Esophagus squamous epithelium (tissue), 5 donors: ENCODE data around the gene KRT17. TPM values are rescaled to one million over a fixed set of nuclear protein-coding genes. Genes with fewer than 3 reads are reported as not detected.
A peak's percentile ranks its signal among the peaks of the same experiment; 100 is the strongest.
"Not testable (repeated sequence)": the region's sequence is repeated elsewhere in the genome, so short reads cannot be mapped to it uniquely, and the experiment has no call there.

Source experiments
- DNase-seq: peaks from one replicate; lab custom pipeline; 2025; lab: John Stamatoyannopoulos, UW
- H3K27ac ChIP-seq, 4 donors: fragments of 200-600 bp; sonication (generic); one replicate each; pipeline ENCODE4 v1.5.1; 2016 to 2019; ENCODE audit warnings: mild to moderate bottlenecking in 1 of 4
- H3K27me3 ChIP-seq, 4 donors: fragments of 200-600 bp; sonication (generic); 1 replicate in 3 of 4; 2 replicates in 1 of 4; pipeline versions ENCODE4 v1.5.1 to v1.6.0; 2017 to 2021; ENCODE audit warnings: antibody characterized with exemption in 1 of 4
- H3K36me3 ChIP-seq, 3 donors: fragments of 200-600 bp; sonication (generic); one replicate each; pipeline ENCODE4 v1.5.1; 2016 to 2019
- H3K4me1 ChIP-seq, 3 donors: fragments of 200-600 bp; sonication (generic); one replicate each; pipeline ENCODE4 v1.5.1; 2017 to 2019
- H3K4me3 ChIP-seq, 4 donors: fragments of 200-600 bp; sonication (generic); 1 replicate in 3 of 4; 2 replicates in 1 of 4; pipeline ENCODE4 v1.5.1; 2016 to 2019; ENCODE audit warnings: mild to moderate bottlenecking in 2 of 4, moderate library complexity in 1 of 4
- H3K9me3 ChIP-seq, 3 donors: fragments of 200-600 bp; sonication (generic); one replicate each; pipeline ENCODE4 v1.5.1; 2016 to 2019
- POLR2A ChIP-seq, 4 donors: fragments of 450-650 bp; IDR thresholded peaks; one replicate each; pipeline ENCODE4 v1.6.1; 2017; ENCODE audit warnings: antibody characterized with exemption in 4 of 4, mild to moderate bottlenecking in 4 of 4, moderate library complexity in 3 of 4
- WGBS, 2 donors: methylation state at CpG; one replicate each; pipeline ENCODE4 v1.1.5; 2018; 5-methylcytosine and 5-hydroxymethylcytosine counted together
- intact Hi-C: fragments of 100-400 bp; cut with DNase I; formaldehyde crosslinking; loops from one replicate; pipeline ENCODE4 v1.15.0; 2022
- total RNA-seq, 4 donors: library from RNA; depleted of rRNA; stranded (reverse); fragments of >200 nt; gene quantifications; one replicate each; pipeline ENCODE4 v1.1.0, GENCODE V29; 2016
- TF ChIP-seq, protein P1 (sequence below), 6 experiments: fragments of 450-650 bp in 4 of 6; fragments of 200-600 bp in 2 of 6; sonication (generic) in 2 of 6; IDR thresholded peaks; one replicate each; pipeline ENCODE4 v1.5.1; 2016 to 2019; ENCODE audit warnings: antibody characterized with exemption in 6 of 6, mild to moderate bottlenecking in 4 of 6, moderate library complexity in 4 of 6
- donor health status: DM: yes; HTN: yes; CAD: no.

The KRT17 gene
- total RNA-seq, 4 donors from 2014 or later, result 45.8 to 2,552 (median 75.7) TPM

- TF ChIP-seq POLR2A (IDR thresholded peaks at IDR 0.05), result peak in 1 of 4 donors; percentile 61
- TF ChIP-seq, protein P1, sequence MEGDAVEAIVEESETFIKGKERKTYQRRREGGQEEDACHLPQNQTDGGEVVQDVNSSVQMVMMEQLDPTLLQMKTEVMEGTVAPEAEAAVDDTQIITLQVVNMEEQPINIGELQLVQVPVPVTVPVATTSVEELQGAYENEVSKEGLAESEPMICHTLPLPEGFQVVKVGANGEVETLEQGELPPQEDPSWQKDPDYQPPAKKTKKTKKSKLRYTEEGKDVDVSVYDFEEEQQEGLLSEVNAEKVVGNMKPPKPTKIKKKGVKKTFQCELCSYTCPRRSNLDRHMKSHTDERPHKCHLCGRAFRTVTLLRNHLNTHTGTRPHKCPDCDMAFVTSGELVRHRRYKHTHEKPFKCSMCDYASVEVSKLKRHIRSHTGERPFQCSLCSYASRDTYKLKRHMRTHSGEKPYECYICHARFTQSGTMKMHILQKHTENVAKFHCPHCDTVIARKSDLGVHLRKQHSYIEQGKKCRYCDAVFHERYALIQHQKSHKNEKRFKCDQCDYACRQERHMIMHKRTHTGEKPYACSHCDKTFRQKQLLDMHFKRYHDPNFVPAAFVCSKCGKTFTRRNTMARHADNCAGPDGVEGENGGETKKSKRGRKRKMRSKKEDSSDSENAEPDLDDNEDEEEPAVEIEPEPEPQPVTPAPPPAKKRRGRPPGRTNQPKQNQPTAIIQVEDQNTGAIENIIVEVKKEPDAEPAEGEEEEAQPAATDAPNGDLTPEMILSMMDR (IDR thresholded peaks at IDR 0.05), result no peak
- Histone ChIP-seq H3K36me3 (no peaks in the 10 kb centered on the region), H3K9me3 (no peaks in the 10 kb centered on the region), H3K27me3 (peaks cover 0 to 72% (median 0%) of the 10 kb centered on the region in 4 donors), H3K4me3 (peak within 1 kb of the TSS; percentile 8 to 56 (median 30)), H3K4me1 (peaks cover 0 to 56% (median 4%) of the 10 kb centered on the region in 3 donors), H3K27ac (peak within 1 kb of the TSS; percentile 21 to 71 (median 54))
- no peak for DNase-seq
- 48 to 56% methylated on average over 5 to 15 of the region's 15 CpGs for WGBS, 2 donors
- intact Hi-C loops, result no loop called here
Observed at GRCh38 chr17:41586863-41587495, 37.4 kb downstream of the KRT17 start, which contains the start of gene KRT14. Gene KRT14, minus strand, starts transcription at chr17:41586895. Its CDS starts 61 bp downstream, at chr17:41586834.

DNA sequence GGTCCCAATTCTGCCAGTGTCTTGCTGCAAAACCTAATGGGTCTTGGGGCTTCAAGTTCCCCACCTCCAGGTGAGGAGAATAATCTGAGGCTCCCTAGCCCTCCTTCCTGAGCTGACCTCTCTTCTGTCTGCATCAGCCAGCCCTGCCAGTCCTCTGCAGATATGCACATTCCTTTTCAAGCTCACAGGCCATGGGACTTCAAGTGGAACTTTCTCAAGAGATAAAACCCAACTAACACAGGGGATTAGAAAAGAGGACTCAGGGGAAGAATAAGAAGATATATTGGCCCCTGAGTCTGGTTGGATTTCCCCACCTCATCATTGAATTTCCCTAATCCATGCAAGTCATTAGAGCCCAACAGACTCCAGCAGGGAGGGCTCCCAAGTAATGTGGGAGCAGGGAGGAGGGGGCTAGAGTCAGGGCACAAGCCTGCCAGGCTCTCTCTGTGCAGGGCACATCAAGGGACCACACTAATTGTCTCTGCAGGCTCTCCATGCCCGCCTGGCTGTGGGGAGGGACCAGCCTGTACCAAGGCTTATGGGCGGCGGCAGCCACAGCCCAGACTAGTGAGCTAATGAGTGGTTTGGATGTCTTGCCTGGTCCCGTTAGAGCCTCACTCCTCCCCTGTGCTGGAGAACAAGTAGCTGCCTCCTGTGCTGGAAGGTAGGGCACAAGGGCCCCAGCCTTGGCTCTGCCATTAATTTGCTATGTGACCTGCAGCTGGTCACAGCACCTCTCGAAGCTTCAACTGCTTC lies 38.9 kb downstream of the KRT17 start:
- Histone ChIP-seq H3K4me1 (peaks cover 0 to 63% (median 5%) of the 10 kb centered on the region in 3 donors), H3K4me3 (peak overlapping the region; percentile 8 to 56 (median 30)), H3K27me3 (peaks cover 0 to 58% (median 0%) of the 10 kb centered on the region in 4 donors), H3K36me3 (no peaks in the 10 kb centered on the region), H3K27ac (peak overlapping the region; percentile 2 to 71 (median 54)), H3K9me3 (no peaks in the 10 kb centered on the region)
- WGBS, 2 donors, result 17 to 70% methylated on average over 1 to 5 of the region's 5 CpGs
- no peak for TF ChIP-seq POLR2A (IDR thresholded peaks at IDR 0.05)
- TF ChIP-seq, protein P1 (IDR thresholded peaks at IDR 0.05), result no peak
- no peak for DNase-seq
- intact Hi-C loops, result no loop called here

- not testable (repeated sequence) for DNase-seq
- WGBS, 2 donors, result 51% methylated on average over 6 to 8 of the region's 8 CpGs
- intact Hi-C loops, result loop anchor here (5.0 kb wide), 1 partner anchor 63 kb away; no protein-coding TSS in a partner anchor
Observed at GRCh38 chr17:41584331-41584927, 39.9 kb downstream of the KRT17 start.

DNA sequence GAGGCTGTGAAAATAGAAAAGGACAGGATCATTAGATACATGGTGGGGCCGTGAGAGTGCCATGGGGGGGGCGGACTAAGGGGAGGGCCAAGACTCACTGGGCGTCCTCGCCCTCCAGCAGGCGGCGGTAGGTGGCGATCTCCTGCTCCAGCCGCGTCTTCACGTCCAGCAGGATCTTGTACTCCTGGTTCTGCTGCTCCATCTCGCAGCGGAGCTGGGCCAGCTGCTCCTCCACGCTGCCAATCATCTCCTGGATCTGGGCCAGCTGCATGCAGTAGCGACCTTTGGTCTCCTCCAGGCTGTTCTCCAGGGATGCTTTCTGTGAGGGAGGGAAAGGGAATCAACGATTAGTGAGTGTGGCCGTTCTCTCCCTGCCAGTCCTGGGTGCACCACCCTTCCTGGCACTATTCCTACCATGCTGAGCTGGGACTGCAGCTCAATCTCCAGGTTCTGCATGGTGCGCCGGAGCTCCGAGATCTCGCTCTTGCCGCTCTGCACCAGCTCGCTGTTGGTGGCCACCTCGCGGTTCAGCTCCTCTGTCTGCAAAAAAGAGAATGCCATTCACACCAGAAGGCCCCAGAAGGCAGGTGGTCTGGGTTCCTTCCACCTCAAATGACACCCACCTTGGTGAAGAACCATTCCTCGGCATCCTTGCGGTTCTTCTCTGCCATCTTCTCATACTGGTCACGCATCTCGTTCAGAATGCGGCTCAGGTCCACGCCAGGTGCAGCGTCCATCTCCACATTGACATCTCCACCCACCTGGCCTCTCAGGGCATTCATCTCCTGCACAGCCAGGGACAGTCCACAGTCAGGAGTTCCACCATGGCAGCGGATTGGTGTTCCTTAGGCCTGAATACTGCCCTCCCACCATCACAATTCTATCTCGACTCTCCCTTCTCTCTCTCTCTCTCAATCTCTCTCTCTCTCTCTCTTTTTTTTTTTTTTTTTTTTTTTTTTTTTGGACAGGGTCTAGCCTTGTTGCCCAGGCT lies 40.9 kb downstream of the KRT17 start:
- TF ChIP-seq POLR2A (IDR thresholded peaks at IDR 0.05), result no peak
- TF ChIP-seq, protein P1 (IDR thresholded peaks at IDR 0.05), result peak in 3 of 6 experiments; percentile 15 to 60 (median 38)
- peaks cover 0 to 76% (median 18%) of the 10 kb centered on the region in 3 donors for H3K4me1 ChIP-seq
- no peak for DNase-seq
- WGBS, 2 donors, result 47% methylated on average over 18 to 30 of the region's 33 CpGs
- peaks cover 0 to 55% (median 0%) of the 10 kb centered on the region in 4 donors for H3K27me3 ChIP-seq
- peak overlapping the region in 3 of 4 donors; percentile 9 to 35 (median 30) for H3K4me3 ChIP-seq
- H3K9me3 ChIP-seq, result no peaks in the 10 kb centered on the region
- no peaks in the 10 kb centered on the region for H3K36me3 ChIP-seq
- intact Hi-C loops, result loop anchor here (5.0 kb wide), 1 partner anchor 64 kb away; no protein-coding TSS in a partner anchor
- peak overlapping the region in 3 of 4 donors; percentile 16 to 81 (median 17) for H3K27ac ChIP-seq

More at GRCh38 chr17:41584331-41584927, 39.9 kb downstream of the KRT17 start:
- peak overlapping the region; percentile 2 to 71 (median 54) for H3K27ac ChIP-seq
- peak overlapping the region in 3 of 4 donors; percentile 29 to 56 (median 30) for H3K4me3 ChIP-seq
- H3K4me1 ChIP-seq, result peaks cover 0 to 74% (median 13%) of the 10 kb centered on the region in 3 donors
- H3K27me3 ChIP-seq, result peaks cover 0 to 56% (median 0%) of the 10 kb centered on the region in 4 donors
- H3K9me3 ChIP-seq, H3K36me3 ChIP-seq: not testable (repeated sequence)

DNA sequence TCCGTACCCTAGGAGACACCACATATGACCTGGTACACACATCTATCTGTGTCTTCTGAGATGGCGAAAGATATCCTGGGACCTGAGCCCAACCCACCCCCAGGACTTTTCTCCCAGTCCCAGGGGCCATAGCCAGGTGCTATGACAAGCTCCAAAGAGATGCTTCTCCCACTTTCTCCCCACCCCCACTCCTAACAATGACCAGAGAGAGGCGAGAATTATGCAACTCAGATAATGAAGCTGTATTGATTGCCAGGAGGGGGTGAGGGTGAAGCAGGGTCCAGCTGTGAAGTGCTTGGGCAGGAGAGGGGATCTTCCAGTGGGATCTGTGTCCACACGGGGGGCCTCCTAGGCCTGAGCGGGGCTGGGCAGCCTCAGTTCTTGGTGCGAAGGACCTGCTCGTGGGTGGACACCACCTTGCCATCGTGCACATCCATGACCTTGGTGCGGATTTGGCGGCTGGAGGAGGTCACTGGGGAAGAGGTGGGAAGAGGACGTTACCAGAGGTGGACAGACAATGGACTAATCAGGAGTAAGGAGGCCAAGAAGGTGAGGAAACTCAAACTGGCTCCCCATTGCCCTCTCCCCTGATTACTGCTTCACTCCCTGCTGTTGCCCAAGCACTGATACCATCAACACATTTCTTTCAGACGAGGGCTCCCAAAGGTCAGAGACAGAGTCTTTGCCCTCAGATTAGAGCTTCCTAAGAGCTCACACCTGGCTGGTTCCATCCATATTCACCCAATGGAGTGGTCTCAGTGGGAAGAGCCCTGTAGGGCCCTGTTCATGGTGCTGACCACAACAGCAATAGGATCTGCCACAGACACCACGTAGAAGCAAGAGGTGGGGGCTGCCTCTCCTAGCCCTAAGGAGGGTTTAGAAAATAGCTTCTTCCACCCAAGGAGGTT lies 42.1 kb downstream of the KRT17 start:
- intact Hi-C loops, result loop anchor here (5.0 kb wide), 1 partner anchor 65 kb away; no protein-coding TSS in a partner anchor
- peak overlapping the region in 2 of 4 donors; percentile 33 to 81 for H3K27ac ChIP-seq
- not testable (repeated sequence) for H3K36me3 ChIP-seq, DNase-seq, H3K9me3 ChIP-seq
- WGBS, 2 donors, result 51 to 59% methylated on average over 9 to 12 of the region's 13 CpGs
- H3K4me3 ChIP-seq, result peak overlapping the region in 1 of 4 donors; percentile 35
- peaks cover 0 to 50% (median 0%) of the 10 kb centered on the region in 4 donors for H3K27me3 ChIP-seq
- H3K4me1 ChIP-seq, result peaks cover 0 to 70% (median 14%) of the 10 kb centered on the region in 3 donors
